ENCODE results near the gene CCDC159. TPM values are rescaled to one million over a fixed set of nuclear protein-coding genes. Genes with fewer than 3 reads are reported as not detected.

The CCDC159 gene
- total and polyA plus RNA-seq, 12 donors = 13.0 to 79.9 (median 19.7) TPM

GRCh38 chr19:11401808-11402543, 55.7 kb downstream of the CCDC159 start:
- intact Hi-C loops (cut with DNase I) = loop anchor here in 2 of 10 donors (10.0 kb wide), 1 partner anchor 107 kb away; the partner anchor contains the start of gene TSPAN16 (in 2 of the 2)
- 85% methylated on average over 9 of the region's 9 CpGs for WGBS, 2 donors
- DNase-seq = no peak
- H3K27me3 ChIP-seq = peaks cover 0 to 14% (median 9%) of the 10 kb centered on the region in 7 donors
- peaks cover 0 to 20% (median 7%) of the 10 kb centered on the region in 9 donors for H3K4me1 ChIP-seq
- no peak overlapping the region for H3K4me3 ChIP-seq
- ATAC-seq = no peak
- no peak overlapping the region for H3K27ac ChIP-seq
- H3K9me3 ChIP-seq = no peaks in the 10 kb centered on the region
- peaks cover 0 to 7% (median 0%) of the 10 kb centered on the region in 9 donors for H3K36me3 ChIP-seq
- TF ChIP-seq, protein P1, sequence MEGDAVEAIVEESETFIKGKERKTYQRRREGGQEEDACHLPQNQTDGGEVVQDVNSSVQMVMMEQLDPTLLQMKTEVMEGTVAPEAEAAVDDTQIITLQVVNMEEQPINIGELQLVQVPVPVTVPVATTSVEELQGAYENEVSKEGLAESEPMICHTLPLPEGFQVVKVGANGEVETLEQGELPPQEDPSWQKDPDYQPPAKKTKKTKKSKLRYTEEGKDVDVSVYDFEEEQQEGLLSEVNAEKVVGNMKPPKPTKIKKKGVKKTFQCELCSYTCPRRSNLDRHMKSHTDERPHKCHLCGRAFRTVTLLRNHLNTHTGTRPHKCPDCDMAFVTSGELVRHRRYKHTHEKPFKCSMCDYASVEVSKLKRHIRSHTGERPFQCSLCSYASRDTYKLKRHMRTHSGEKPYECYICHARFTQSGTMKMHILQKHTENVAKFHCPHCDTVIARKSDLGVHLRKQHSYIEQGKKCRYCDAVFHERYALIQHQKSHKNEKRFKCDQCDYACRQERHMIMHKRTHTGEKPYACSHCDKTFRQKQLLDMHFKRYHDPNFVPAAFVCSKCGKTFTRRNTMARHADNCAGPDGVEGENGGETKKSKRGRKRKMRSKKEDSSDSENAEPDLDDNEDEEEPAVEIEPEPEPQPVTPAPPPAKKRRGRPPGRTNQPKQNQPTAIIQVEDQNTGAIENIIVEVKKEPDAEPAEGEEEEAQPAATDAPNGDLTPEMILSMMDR (IDR thresholded peaks at IDR 0.05) = no peak

Other genes with a start within 250 kb of the CCDC159 start
- gene SPC24, start 190.7 kb upstream of the CCDC159 start, total RNA-seq = 1 to 10 TPM; 1.6 to 8.5 (median 3.2) TPM
- gene SPC24, start 190.7 kb upstream of the CCDC159 start, polyA plus RNA-seq = 1 to 10 TPM in 1 of 2 donors, under 1 TPM in 1; 0.93 to 5.9 TPM
- gene KANK2, start 149.0 kb upstream of the CCDC159 start, total RNA-seq = 100 to 1,000 TPM; 243 to 355 (median 307) TPM
- gene KANK2, start 149.0 kb upstream of the CCDC159 start, polyA plus RNA-seq = 100 to 1,000 TPM; 165 to 226 TPM
- gene ANGPTL8, start 106.9 kb upstream of the CCDC159 start, total RNA-seq = 1 to 10 TPM in 2 of 10 donors, under 1 TPM in 2, not detected in 6; 0.34 to 1.8 (median 0.99) TPM
- 10 to 100 TPM in 1 of 2 donors, 1 to 10 TPM in 1; 3.9 to 13.0 TPM for gene ANGPTL8, start 106.9 kb upstream of the CCDC159 start, polyA plus RNA-seq
- gene DOCK6, start 84.0 kb upstream of the CCDC159 start, total RNA-seq = 10 to 100 TPM; 27.6 to 57.2 (median 40.2) TPM
- 10 to 100 TPM; 29.0 to 73.3 TPM for gene DOCK6, start 84.0 kb upstream of the CCDC159 start, polyA plus RNA-seq
- gene TSPAN16, start 50.4 kb upstream of the CCDC159 start, total RNA-seq = not detected
- gene TSPAN16, start 50.4 kb upstream of the CCDC159 start, polyA plus RNA-seq = not detected
- 10 to 100 TPM in 3 of 10 donors, 1 to 10 TPM in 7; 4.5 to 11.6 (median 6.3) TPM for gene RAB3D, start 6.9 kb upstream of the CCDC159 start, total RNA-seq
- gene RAB3D, start 6.9 kb upstream of the CCDC159 start, polyA plus RNA-seq = 1 to 10 TPM; 2.7 to 3.1 TPM
- 100 to 1,000 TPM in 2 of 10 donors, 10 to 100 TPM in 8; 65.1 to 114 (median 83.8) TPM for gene TMEM205, start 251 bp upstream of the CCDC159 start, total RNA-seq
- 100 to 1,000 TPM in 1 of 2 donors, 10 to 100 TPM in 1; 89.4 to 184 TPM for gene TMEM205, start 251 bp upstream of the CCDC159 start, polyA plus RNA-seq
- gene PLPPR2, start 8.9 kb downstream of the CCDC159 start, total RNA-seq = 10 to 100 TPM in 5 of 10 donors, 1 to 10 TPM in 5; 4.1 to 19.8 (median 10.3) TPM
- 10 to 100 TPM; 10.0 to 13.2 TPM for gene PLPPR2, start 8.9 kb downstream of the CCDC159 start, polyA plus RNA-seq
- 1 to 10 TPM in 8 of 10 donors, under 1 TPM in 2; 0.53 to 2.1 (median 1.6) TPM for gene SWSAP1, start 28.1 kb downstream of the CCDC159 start, total RNA-seq
- gene SWSAP1, start 28.1 kb downstream of the CCDC159 start, polyA plus RNA-seq = 1 to 10 TPM; 2.1 to 3.1 TPM
- gene EPOR, start 37.8 kb downstream of the CCDC159 start, total RNA-seq = 1 to 10 TPM; 3.8 to 9.1 (median 4.7) TPM
- gene EPOR, start 37.8 kb downstream of the CCDC159 start, polyA plus RNA-seq = 10 to 100 TPM in 1 of 2 donors, 1 to 10 TPM in 1; 6.2 to 14.7 TPM
- 10 to 100 TPM in 2 of 10 donors, 1 to 10 TPM in 8; 1.2 to 14.4 (median 3.2) TPM for gene RGL3, start 72.8 kb downstream of the CCDC159 start, total RNA-seq
- 10 to 100 TPM in 1 of 2 donors, 1 to 10 TPM in 1; 5.2 to 37.5 TPM for gene RGL3, start 72.8 kb downstream of the CCDC159 start, polyA plus RNA-seq
- under 1 TPM in 9 of 10 donors, not detected in 1; 0.17 to 0.64 (median 0.34) TPM for gene ODAD3, start 88.6 kb downstream of the CCDC159 start, total RNA-seq
- gene ODAD3, start 88.6 kb downstream of the CCDC159 start, polyA plus RNA-seq = 1 to 10 TPM in 1 of 2 donors, under 1 TPM in 1; 0.83 to 2.2 TPM
- gene PRKCSH, start 89.1 kb downstream of the CCDC159 start, total RNA-seq = 100 to 1,000 TPM; 106 to 177 (median 123) TPM
- 10 to 100 TPM; 84.3 to 96.9 TPM for gene PRKCSH, start 89.1 kb downstream of the CCDC159 start, polyA plus RNA-seq
- gene ELAVL3, start 134.5 kb downstream of the CCDC159 start, total RNA-seq = under 1 TPM in 7 of 10 donors, not detected in 3; 0.07 to 0.44 (median 0.23) TPM
- gene ELAVL3, start 134.5 kb downstream of the CCDC159 start, polyA plus RNA-seq = under 1 TPM; 0.10 to 0.15 TPM
- 1 to 10 TPM; 2.3 to 6.2 (median 4.0) TPM for gene ZNF653, start 159.3 kb downstream of the CCDC159 start, total RNA-seq
- 1 to 10 TPM; 5.9 to 7.8 TPM for gene ZNF653, start 159.3 kb downstream of the CCDC159 start, polyA plus RNA-seq
- 100 to 1,000 TPM in 9 of 10 donors, 10 to 100 TPM in 1; 86.8 to 162 (median 131) TPM for gene ECSIT, start 182.6 kb downstream of the CCDC159 start, total RNA-seq
- gene ECSIT, start 182.6 kb downstream of the CCDC159 start, polyA plus RNA-seq = 100 to 1,000 TPM; 164 to 226 TPM
- gene CNN1, start 192.3 kb downstream of the CCDC159 start, total RNA-seq = 100 to 1,000 TPM in 7 of 10 donors, 10 to 100 TPM in 3; 63.4 to 267 (median 163) TPM
- gene CNN1, start 192.3 kb downstream of the CCDC159 start, polyA plus RNA-seq = 100 to 1,000 TPM; 114 to 678 TPM
- 10 to 100 TPM; 24.9 to 37.5 (median 30.9) TPM for gene ELOF1, start 212.7 kb downstream of the CCDC159 start, total RNA-seq
- 10 to 100 TPM; 52.2 to 91.0 TPM for gene ELOF1, start 212.7 kb downstream of the CCDC159 start, polyA plus RNA-seq
- 10 to 100 TPM in 1 of 10 donors, 1 to 10 TPM in 7, under 1 TPM in 2; 0.80 to 22.7 (median 2.0) TPM for gene ACP5, start 231.1 kb downstream of the CCDC159 start, total RNA-seq
- gene ACP5, start 231.1 kb downstream of the CCDC159 start, polyA plus RNA-seq = 1 to 10 TPM; 1.9 to 4.0 TPM